Activated CD8-positive, alpha-beta T cell treated with anti-CD3 and anti-CD28 coated beads, Interleukin-2, amount 10 ng/mL, durations not matched to agents 7 days and 5 days (primary cell): ENCODE data around the gene NEAT1. TPM values are rescaled to one million over a fixed set of nuclear protein-coding genes. Genes with fewer than 3 reads are reported as not detected.

ENCODE experiments used
- ATAC-seq: fragments of 150-1000 bp; cut with Tn5 transposase; one replicate; pipeline ENCODE4 v1.10.0; 2021; ENCODE audit warnings: moderate library complexity
- CTCF ChIA-PET: fragments of 350-600 bp; sonication (Branson Sonifier 250); formaldehyde crosslinking; loops from one replicate; lab custom pipeline; 2021; ENCODE audit warnings: antibody characterized with exemption; lab: Charles Lee
- POLR2A ChIA-PET: fragments of 350-600 bp; sonication (Branson Sonifier 250); formaldehyde crosslinking; loops from one replicate; lab custom pipeline; 2021; ENCODE audit warnings: antibody characterized with exemption; lab: Charles Lee
- DNase-seq: peaks from one replicate; pipeline ENCODE4 v3.0.0-alpha.2; 2020
- H3K27ac Mint-ChIP-seq: one replicate; pipeline ENCODE4 v1.8.0; 2021; ENCODE audit warnings: mild to moderate bottlenecking, mixed read lengths
- H3K27me3 Mint-ChIP-seq: one replicate; pipeline ENCODE4 v1.8.0; 2021; ENCODE audit warnings: low read depth, mixed read lengths
- H3K36me3 Mint-ChIP-seq: one replicate; pipeline ENCODE4 v1.8.0; 2021; ENCODE audit warnings: low read depth, mixed read lengths
- H3K4me1 Mint-ChIP-seq: one replicate; pipeline ENCODE4 v1.8.0; 2021; ENCODE audit warnings: low read depth, mixed read lengths
- H3K4me3 Mint-ChIP-seq: one replicate; pipeline ENCODE4 v1.8.0; 2021; ENCODE audit warnings: mild to moderate bottlenecking, mixed read lengths
- H3K9me3 Mint-ChIP-seq: one replicate; pipeline ENCODE4 v1.8.0; 2022; ENCODE audit warnings: mixed read lengths; ENCODE audit not compliant: insufficient read depth
- total RNA-seq, 2 experiments: library from RNA; stranded (reverse); gene quantifications; one replicate each; pipeline ENCODE4 v1.2.3, GENCODE V29; 2021

The NEAT1 gene
- total RNA-seq, 2 experiments from 2014 or later, result 212 to 254 TPM

GRCh38 chr11:65390099-65390941, 32.3 kb upstream of the NEAT1 start:
- Mint-ChIP-seq H3K27ac (peak overlapping the region; percentile 57), H3K4me3 (no peak overlapping the region), H3K4me1 (peaks cover 47% of the 10 kb centered on the region), H3K27me3 (no peaks in the 10 kb centered on the region), H3K9me3 (no peaks in the 10 kb centered on the region), H3K36me3 (peaks cover 38% of the 10 kb centered on the region)
- no peak for ATAC-seq
- ChIA-PET CTCF (interaction anchor here (1.5 to 5.9 kb wide), 3 partner anchors 26 to 151 kb away, joined by 3 to 46 read pairs (median 6); no protein-coding TSS in a partner anchor), POLR2A (interaction anchor here (0.7 to 15.4 kb wide), 6 partner anchors 8 to 117 kb away, joined by 3 to 253 read pairs (median 4); partner anchors contain the start of genes MALAT1 and NEAT1)
- DNase-seq, result no peak

- ATAC-seq (no peak), DNase-seq (no peak)
- Mint-ChIP-seq H3K9me3 (no peaks in the 10 kb centered on the region), H3K27me3 (no peaks in the 10 kb centered on the region), H3K36me3 (peaks cover 40% of the 10 kb centered on the region), H3K4me3 (no peak overlapping the region), H3K4me1 (peaks cover 42% of the 10 kb centered on the region), H3K27ac (peak overlapping the region; percentile 39)
- ChIA-PET CTCF (interaction anchor here (1.8 to 5.9 kb wide), 2 partner anchors 25 to 150 kb away, joined by 6 to 46 read pairs; no protein-coding TSS in a partner anchor), POLR2A (interaction anchor here (0.5 to 15.4 kb wide), 6 partner anchors 9 to 194 kb away, joined by 3 to 253 read pairs (median 4); partner anchors contain the start of genes MALAT1 and NEAT1)
Measured at GRCh38 chr11:65390996-65391395, 31.6 kb upstream of the NEAT1 start.

GRCh38 chr11:65392186-65392829, 30.3 kb upstream of the NEAT1 start:
- Mint-ChIP-seq H3K27ac (peak overlapping the region; percentile 20), H3K4me3 (no peak overlapping the region), H3K36me3 (peaks cover 41% of the 10 kb centered on the region), H3K4me1 (peaks cover 38% of the 10 kb centered on the region), H3K27me3 (no peaks in the 10 kb centered on the region), H3K9me3 (no peaks in the 10 kb centered on the region)
- ATAC-seq (no peak), DNase-seq (no peak)
- POLR2A ChIA-PET, result interaction anchor here (0.8 to 15.4 kb wide), 4 partner anchors 28 to 115 kb away, joined by 4 to 253 read pairs (median 88); partner anchors contain the start of genes MALAT1 and NEAT1
- CTCF ChIA-PET, result interaction anchor here (1.2 to 5.9 kb wide), 2 partner anchors 24 kb away, joined by 3 to 46 read pairs; no protein-coding TSS in a partner anchor

- Mint-ChIP-seq H3K4me3 (no peak overlapping the region), H3K27me3 (no peaks in the 10 kb centered on the region), H3K27ac (peak overlapping the region; percentile 16), H3K4me1 (peaks cover 37% of the 10 kb centered on the region), H3K9me3 (no peaks in the 10 kb centered on the region), H3K36me3 (peaks cover 43% of the 10 kb centered on the region)
- DNase-seq (no peak), ATAC-seq (no peak)
- POLR2A ChIA-PET, result interaction anchor here (0.8 to 1.9 kb wide), 2 partner anchors 106 to 114 kb away, joined by 4 to 7 read pairs; partner anchors contain the start of gene MALAT1
- CTCF ChIA-PET, result interaction anchor here (1.2 kb wide), 1 partner anchor 23 kb away, joined by 3 read pairs; no protein-coding TSS in a partner anchor
Measured at GRCh38 chr11:65392899-65393298, 29.7 kb upstream of the NEAT1 start.

GRCh38 chr11:65393513-65394079, 29.0 kb upstream of the NEAT1 start:
- ChIA-PET CTCF (interaction anchor here (1.2 kb wide), 1 partner anchor 23 kb away, joined by 3 read pairs; no protein-coding TSS in a partner anchor), POLR2A (interaction anchor here (1.9 kb wide), 1 partner anchor 106 kb away, joined by 7 read pairs; the partner anchor contains the start of gene MALAT1)

GRCh38 chr11:65394125-65394536, 28.5 kb upstream of the NEAT1 start:
- Mint-ChIP-seq H3K27me3 (no peaks in the 10 kb centered on the region), H3K4me3 (no peak overlapping the region), H3K36me3 (peaks cover 41% of the 10 kb centered on the region), H3K27ac (no peak overlapping the region), H3K4me1 (peaks cover 25% of the 10 kb centered on the region), H3K9me3 (no peaks in the 10 kb centered on the region)
- ChIA-PET POLR2A (interaction anchor here (0.7 to 1.9 kb wide), 2 partner anchors 9 to 105 kb away, joined by 3 to 7 read pairs; partner anchors contain the start of gene MALAT1), CTCF (no interaction called here)
- no peak for DNase-seq
- ATAC-seq, result no peak

More at GRCh38 chr11:65393513-65394079, 29.0 kb upstream of the NEAT1 start:
- ATAC-seq (no peak), DNase-seq (no peak)
- no peaks in the 10 kb centered on the region for H3K27me3 Mint-ChIP-seq
- H3K4me1 Mint-ChIP-seq, result peaks cover 30% of the 10 kb centered on the region
- H3K9me3 Mint-ChIP-seq, result no peaks in the 10 kb centered on the region
- no peak overlapping the region for H3K4me3 Mint-ChIP-seq
- no peak overlapping the region for H3K27ac Mint-ChIP-seq
- H3K36me3 Mint-ChIP-seq, result peaks cover 43% of the 10 kb centered on the region

- H3K27ac Mint-ChIP-seq, result no peak overlapping the region
- H3K9me3 Mint-ChIP-seq, result no peaks in the 10 kb centered on the region
- POLR2A ChIA-PET, result interaction anchor here (1.0 to 1.5 kb wide), 2 partner anchors 103 to 109 kb away, joined by 3 to 4 read pairs; partner anchors contain the start of gene MALAT1
- H3K4me3 Mint-ChIP-seq, result no peak overlapping the region
- CTCF ChIA-PET, result no interaction called here
- peaks cover 41% of the 10 kb centered on the region for H3K36me3 Mint-ChIP-seq
- peaks cover 6% of the 10 kb centered on the region for H3K4me1 Mint-ChIP-seq
- no peaks in the 10 kb centered on the region for H3K27me3 Mint-ChIP-seq
- ATAC-seq, result no peak
- no peak for DNase-seq
Measured at GRCh38 chr11:65395961-65396530, 26.6 kb upstream of the NEAT1 start.

GRCh38 chr11:65396769-65397745, 25.5 kb upstream of the NEAT1 start:
- Mint-ChIP-seq H3K4me1 (peaks cover 4% of the 10 kb centered on the region), H3K36me3 (peaks cover 35% of the 10 kb centered on the region), H3K9me3 (no peaks in the 10 kb centered on the region), H3K27me3 (no peaks in the 10 kb centered on the region), H3K27ac (peak overlapping the region; percentile 52), H3K4me3 (no peak overlapping the region)
- DNase-seq, result no peak
- ChIA-PET CTCF (no interaction called here), POLR2A (interaction anchor here (0.7 to 1.5 kb wide), 3 partner anchors 22 to 108 kb away, joined by 3 to 7 read pairs (median 4); partner anchors contain the start of gene MALAT1)
- ATAC-seq, result no peak

GRCh38 chr11:65398362-65398910, 24.2 kb upstream of the NEAT1 start:
- no peaks in the 10 kb centered on the region for H3K27me3 Mint-ChIP-seq
- no peak overlapping the region for H3K27ac Mint-ChIP-seq
- no peak for ATAC-seq
- H3K4me3 Mint-ChIP-seq, result no peak overlapping the region
- no peak for DNase-seq
- peaks cover 32% of the 10 kb centered on the region for H3K36me3 Mint-ChIP-seq
- peaks cover under 1% of the 10 kb centered on the region for H3K4me1 Mint-ChIP-seq
- CTCF ChIA-PET, result no interaction called here
- POLR2A ChIA-PET, result no interaction called here
- no peaks in the 10 kb centered on the region for H3K9me3 Mint-ChIP-seq

- Mint-ChIP-seq H3K4me3 (no peak overlapping the region), H3K9me3 (no peaks in the 10 kb centered on the region), H3K27me3 (no peaks in the 10 kb centered on the region), H3K27ac (no peak overlapping the region), H3K4me1 (peaks cover 4% of the 10 kb centered on the region), H3K36me3 (peaks cover 34% of the 10 kb centered on the region)
- ChIA-PET CTCF (no interaction called here), POLR2A (no interaction called here)
- ATAC-seq (no peak), DNase-seq (no peak)
Measured at GRCh38 chr11:65399249-65399648, 23.3 kb upstream of the NEAT1 start.
